ENCODE results near the gene CPAMD8. TPM values are rescaled to one million over a fixed set of nuclear protein-coding genes. Genes with fewer than 3 reads are reported as not detected.

Gene CPAMD8
- total and polyA plus RNA-seq, 2 of the 8 experiments (the other 6 are each of a cell fraction or from before 2014, with no cell fraction given), result 6.1 to 9.2 TPM

Small RNA genes lying within 50 kb of the gene (small RNA-seq; reads per million reads assigned to genes)
- gene RN7SL823P (ENCODE audit: insufficient read depth), result not detected
- gene RN7SL835P (ENCODE audit: insufficient read depth), result not detected

Other genes starting within 250 kb of the CPAMD8 start
- 60.1 and 71.1 TPM in 2 replicates for gene SIN3B, start 197.4 kb downstream of the CPAMD8 start, total RNA-seq (2021; fragmentation: NEBNext Ultra II Directional; extraction: Animal tissue kit (Norgen Biotek cat#: 25700))
- 29.5 and 45.5 TPM in 2 replicates for gene SIN3B, start 197.4 kb downstream of the CPAMD8 start, polyA plus RNA-seq (2011; rRNA removed)
- not detected in 2 replicates for gene F2RL3, start 137.8 kb downstream of the CPAMD8 start, total RNA-seq (2021; fragmentation: NEBNext Ultra II Directional; extraction: Animal tissue kit (Norgen Biotek cat#: 25700))
- gene F2RL3, start 137.8 kb downstream of the CPAMD8 start, polyA plus RNA-seq (2011; rRNA removed), result not detected in 2 replicates
- 23.2 and 23.5 TPM in 2 replicates for gene HAUS8, start 48.6 kb upstream of the CPAMD8 start, total RNA-seq (2021; fragmentation: NEBNext Ultra II Directional; extraction: Animal tissue kit (Norgen Biotek cat#: 25700))
- gene HAUS8, start 48.6 kb upstream of the CPAMD8 start, polyA plus RNA-seq (2011; rRNA removed), result 18.4 and 18.9 TPM in 2 replicates
- gene MYO9B, start 49.0 kb upstream of the CPAMD8 start, total RNA-seq (2021; fragmentation: NEBNext Ultra II Directional; extraction: Animal tissue kit (Norgen Biotek cat#: 25700)), result 76.8 and 77.1 TPM in 2 replicates
- gene MYO9B, start 49.0 kb upstream of the CPAMD8 start, polyA plus RNA-seq (2011; rRNA removed), result 27.6 and 40.0 TPM in 2 replicates
- gene USE1, start 188.5 kb upstream of the CPAMD8 start, total RNA-seq (2021; fragmentation: NEBNext Ultra II Directional; extraction: Animal tissue kit (Norgen Biotek cat#: 25700)), result 8.7 and 11.8 TPM in 2 replicates
- 13.9 and 16.6 TPM in 2 replicates for gene USE1, start 188.5 kb upstream of the CPAMD8 start, polyA plus RNA-seq (2011; rRNA removed)
- 32.1 and 32.6 TPM in 2 replicates for gene OCEL1, start 199.4 kb upstream of the CPAMD8 start, total RNA-seq (2021; fragmentation: NEBNext Ultra II Directional; extraction: Animal tissue kit (Norgen Biotek cat#: 25700))
- 13.3 and 20.2 TPM in 2 replicates for gene OCEL1, start 199.4 kb upstream of the CPAMD8 start, polyA plus RNA-seq (2011; rRNA removed)
- gene NR2F6, start 219.1 kb upstream of the CPAMD8 start, total RNA-seq (2021; fragmentation: NEBNext Ultra II Directional; extraction: Animal tissue kit (Norgen Biotek cat#: 25700)), result 114 and 121 TPM in 2 replicates
- 99.7 and 147 TPM in 2 replicates for gene NR2F6, start 219.1 kb upstream of the CPAMD8 start, polyA plus RNA-seq (2011; rRNA removed)
- 6.5 and 7.5 TPM in 2 replicates for gene USHBP1, start 237.9 kb upstream of the CPAMD8 start, total RNA-seq (2021; fragmentation: NEBNext Ultra II Directional; extraction: Animal tissue kit (Norgen Biotek cat#: 25700))
- 5.0 and 5.7 TPM in 2 replicates for gene USHBP1, start 237.9 kb upstream of the CPAMD8 start, polyA plus RNA-seq (2011; rRNA removed)
- gene BABAM1, start 240.6 kb upstream of the CPAMD8 start, total RNA-seq (2021; fragmentation: NEBNext Ultra II Directional; extraction: Animal tissue kit (Norgen Biotek cat#: 25700)), result 127 and 134 TPM in 2 replicates
- gene BABAM1, start 240.6 kb upstream of the CPAMD8 start, polyA plus RNA-seq (2011; rRNA removed), result 133 and 153 TPM in 2 replicates

All from H1 (cell line).